Right lung (tissue), 5 donors: Measurements from ENCODE around the gene SEC24C. TPM values are rescaled to one million over a fixed set of nuclear protein-coding genes. Genes with fewer than 3 reads are reported as not detected.
"Not testable (repeated sequence)": the region's sequence is repeated elsewhere in the genome, so short reads cannot be mapped to it uniquely, and the experiment has no call there.

ENCODE experiments used
- DNase-seq, 2 donors: peaks; one replicate each; pipeline ENCODE4 v3.0.0-alpha.2; 2013
- polyA plus RNA-seq, 5 donors: library from polyadenylated mRNA; unstranded; fragments of 120-200 nt; gene quantifications; one replicate each; pipeline versions ENCODE4 v1.2.1 to v1.2.3, GENCODE V29; 2013; ENCODE audit warnings: inconsistent platforms in 1 of 5, low replicate concordance in 1 of 5; ENCODE audit not compliant: insufficient read length in 5 of 5, insufficient read depth in 1 of 5

The SEC24C gene
- polyA plus RNA-seq, 5 donors = 57.7 to 69.1 (median 62.5) TPM

- no peak for DNase-seq
Measured at GRCh38 chr10:73790886-73791625, 46.9 kb downstream of the SEC24C start.

GRCh38 chr10:73791871-73792400 lies 47.8 kb downstream of the SEC24C start:
- DNase-seq = no peak

- DNase-seq = no peak
Measured at GRCh38 chr10:73793456-73793855, 49.3 kb downstream of the SEC24C start.

DNA sequence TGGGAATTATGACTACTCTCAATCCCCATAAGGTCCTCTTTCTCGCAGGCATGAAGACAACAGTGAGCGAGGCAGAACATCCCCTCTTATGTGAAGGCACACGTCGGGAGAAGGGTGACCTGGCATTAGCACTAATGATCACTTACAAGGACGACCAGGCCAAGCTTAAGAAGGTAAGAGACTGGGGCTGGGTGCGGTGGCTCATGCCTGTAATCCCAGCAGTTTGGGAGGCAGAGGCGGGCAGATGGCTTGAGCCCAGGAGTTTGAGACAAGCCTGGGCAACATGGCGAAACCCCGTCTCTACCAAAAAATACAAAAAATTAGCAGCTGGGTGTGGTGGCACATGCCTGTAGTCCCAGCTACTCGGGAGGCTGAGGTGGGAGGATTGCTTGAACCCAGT lies 51.3 kb downstream of the SEC24C start:
- DNase-seq = not testable (repeated sequence)

- DNase-seq = not testable (repeated sequence)
Measured at GRCh38 chr10:73796035-73796434, 51.9 kb downstream of the SEC24C start.

- DNase-seq = no peak
Measured at GRCh38 chr10:73796766-73797165, 52.6 kb downstream of the SEC24C start.

DNA sequence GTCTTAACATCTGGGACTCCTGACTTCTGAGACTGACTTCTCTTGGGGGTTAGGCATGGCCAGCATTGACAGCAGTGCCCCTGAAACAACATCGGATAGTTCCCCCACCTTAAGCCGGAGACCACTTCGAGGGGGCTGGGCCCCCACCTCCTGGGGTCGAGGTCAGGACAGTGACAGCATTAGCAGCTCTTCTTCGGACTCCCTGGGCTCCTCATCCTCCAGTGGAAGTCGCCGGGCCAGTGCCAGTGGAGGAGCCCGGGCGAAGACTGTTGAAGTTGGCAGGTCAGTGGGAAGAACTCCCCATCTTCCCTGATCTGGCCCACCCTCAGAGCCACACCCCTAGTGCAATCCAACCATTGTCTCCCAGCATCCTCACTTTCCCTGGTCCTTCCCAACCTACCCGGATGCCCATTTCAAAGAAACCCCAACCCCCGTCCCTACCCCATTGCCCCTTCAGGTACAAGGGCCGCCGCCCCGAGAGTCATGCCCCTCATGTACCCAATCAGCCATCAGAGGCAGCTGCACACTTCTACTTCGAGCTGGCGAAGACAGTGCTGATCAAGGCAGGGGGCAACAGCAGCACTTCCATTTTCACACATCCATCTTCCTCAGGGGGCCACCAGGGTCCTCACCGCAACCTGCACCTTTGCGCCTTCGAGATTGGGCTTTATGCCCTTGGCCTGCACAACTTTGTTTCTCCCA lies 53.3 kb downstream of the SEC24C start:
- DNase-seq = no peak

DNA sequence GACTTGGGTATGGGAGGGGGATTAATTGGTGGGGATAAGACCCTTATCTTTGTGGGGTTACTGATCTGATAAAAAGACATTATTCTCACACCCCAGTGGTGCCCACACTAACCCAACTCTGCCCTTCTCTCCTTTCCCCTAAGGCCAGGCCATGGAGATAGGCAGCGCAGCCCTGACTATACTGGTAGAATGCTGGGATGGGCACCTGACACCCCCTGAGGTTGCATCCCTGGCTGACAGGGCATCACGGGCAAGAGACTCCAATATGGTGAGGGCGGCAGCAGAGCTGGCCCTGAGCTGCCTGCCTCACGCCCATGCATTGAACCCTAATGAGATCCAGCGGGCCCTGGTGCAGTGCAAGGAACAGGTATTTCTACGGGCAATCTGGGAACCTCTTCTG lies 53.9 kb downstream of the SEC24C start:
- DNase-seq = no peak

GRCh38 chr10:73798927-73799560 lies 54.9 kb downstream of the SEC24C start:
- DNase-seq = no peak

DNA sequence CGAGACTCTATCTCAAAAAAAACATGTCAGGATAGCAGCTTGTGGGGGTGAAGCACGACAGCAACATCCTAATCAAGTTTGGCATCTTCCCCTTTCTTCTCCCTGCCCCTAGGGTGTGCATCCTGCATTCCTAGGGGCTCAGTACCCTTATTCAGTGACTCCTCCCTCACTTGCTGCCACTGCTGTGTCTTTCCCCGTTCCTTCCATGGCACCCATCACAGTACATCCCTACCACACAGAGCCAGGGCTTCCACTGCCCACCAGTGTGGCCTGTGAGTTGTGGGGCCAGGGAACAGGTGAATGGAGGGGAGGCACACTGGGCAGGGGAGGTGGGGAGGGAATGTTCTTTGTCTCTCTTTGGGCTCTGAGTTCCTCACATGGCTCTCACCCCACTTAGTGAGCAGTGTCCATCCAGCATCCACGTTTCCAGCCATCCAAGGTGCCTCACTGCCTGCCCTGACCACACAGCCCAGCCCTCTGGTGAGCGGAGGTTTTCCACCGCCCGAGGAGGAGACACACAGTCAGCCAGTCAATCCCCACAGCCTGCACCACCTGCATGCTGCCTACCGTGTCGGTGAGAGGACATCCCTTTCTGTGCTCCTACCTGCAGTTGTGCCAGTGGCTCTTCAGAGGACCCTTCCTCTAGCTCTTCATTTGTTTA lies 55.9 kb downstream of the SEC24C start:
- no peak for DNase-seq

DNA sequence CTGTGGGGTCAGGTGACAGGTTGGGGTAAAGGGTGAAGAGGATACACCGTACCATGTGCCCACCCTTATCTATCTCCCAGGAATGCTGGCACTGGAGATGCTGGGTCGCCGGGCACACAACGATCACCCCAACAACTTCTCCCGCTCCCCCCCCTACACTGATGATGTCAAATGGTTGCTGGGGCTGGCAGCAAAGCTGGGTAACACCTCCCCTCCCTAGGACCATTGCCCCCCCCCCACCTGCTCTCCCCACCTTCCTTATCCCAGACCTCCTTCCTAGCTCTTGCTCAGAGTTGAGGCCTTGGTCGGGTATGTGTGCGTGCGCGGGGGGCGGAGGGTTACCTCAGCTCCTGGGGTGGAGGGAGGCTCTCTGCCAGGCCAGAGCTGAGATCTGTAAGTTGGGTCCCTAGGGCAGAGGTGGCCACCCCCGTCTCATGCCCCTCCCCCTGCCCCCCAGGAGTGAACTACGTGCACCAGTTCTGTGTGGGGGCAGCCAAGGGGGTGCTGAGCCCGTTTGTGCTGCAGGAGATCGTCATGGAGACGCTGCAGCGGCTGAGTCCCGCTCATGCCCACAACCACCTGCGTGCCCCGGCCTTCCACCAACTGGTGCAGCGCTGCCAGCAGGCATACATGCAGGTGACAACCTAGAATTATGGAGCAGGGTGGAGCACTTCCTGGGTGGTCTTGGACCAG lies 56.5 kb downstream of the SEC24C start:
- DNase-seq = no peak

DNA sequence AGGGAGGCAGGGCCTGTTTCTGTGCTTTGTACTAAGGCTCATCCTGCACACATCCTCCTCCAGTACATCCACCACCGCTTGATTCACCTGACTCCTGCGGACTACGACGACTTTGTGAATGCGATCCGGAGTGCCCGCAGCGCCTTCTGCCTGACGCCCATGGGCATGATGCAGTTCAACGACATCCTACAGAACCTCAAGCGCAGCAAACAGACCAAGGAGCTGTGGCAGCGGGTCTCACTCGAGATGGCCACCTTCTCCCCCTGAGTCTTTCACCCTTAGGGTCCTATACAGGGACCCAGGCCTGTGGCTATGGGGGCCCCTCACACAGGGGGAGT lies 57.0 kb downstream of the SEC24C start:
- no peak for DNase-seq

- no peak for DNase-seq
Measured at GRCh38 chr10:73802276-73802991, 58.3 kb downstream of the SEC24C start.

- DNase-seq = no peak
Measured at GRCh38 chr10:73803680-73804286, 59.6 kb downstream of the SEC24C start.

DNA sequence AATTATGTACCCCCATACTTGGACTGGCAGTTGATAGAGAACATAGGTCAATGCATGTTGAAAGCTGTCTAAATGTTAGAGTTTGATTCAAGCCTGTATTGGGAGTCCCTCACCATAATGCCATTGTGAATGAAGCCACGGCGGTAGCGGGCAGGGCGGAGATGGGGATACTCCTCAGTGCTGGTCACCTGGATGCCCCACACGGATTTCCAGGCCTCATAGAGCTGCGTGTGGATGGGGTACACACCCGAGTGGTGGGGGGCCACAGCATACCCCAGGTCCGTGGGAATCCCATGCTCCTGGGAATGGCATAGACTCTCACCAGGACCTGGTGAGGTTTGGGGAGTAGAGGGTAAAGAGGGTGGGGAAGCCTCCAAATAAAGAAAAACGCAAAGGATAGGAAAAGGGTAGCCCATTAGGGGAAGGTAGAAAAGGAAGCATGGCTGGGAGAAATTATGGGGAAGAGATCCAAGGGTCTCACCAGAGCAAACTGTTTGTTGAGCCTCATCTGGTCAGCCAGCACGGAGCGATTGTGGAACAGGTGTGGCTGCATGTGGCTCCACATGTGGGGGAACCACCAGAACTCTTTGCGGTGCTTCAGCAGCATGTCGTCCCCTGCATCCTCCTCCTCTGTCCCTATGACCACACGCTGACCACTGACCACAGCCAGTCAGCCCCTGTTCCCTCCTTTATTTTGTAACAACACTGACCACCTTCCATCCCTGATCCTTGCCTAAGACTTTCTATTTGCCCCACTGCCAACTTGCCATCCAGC lies 62.2 kb downstream of the SEC24C start:
- DNase-seq = no peak

DNA sequence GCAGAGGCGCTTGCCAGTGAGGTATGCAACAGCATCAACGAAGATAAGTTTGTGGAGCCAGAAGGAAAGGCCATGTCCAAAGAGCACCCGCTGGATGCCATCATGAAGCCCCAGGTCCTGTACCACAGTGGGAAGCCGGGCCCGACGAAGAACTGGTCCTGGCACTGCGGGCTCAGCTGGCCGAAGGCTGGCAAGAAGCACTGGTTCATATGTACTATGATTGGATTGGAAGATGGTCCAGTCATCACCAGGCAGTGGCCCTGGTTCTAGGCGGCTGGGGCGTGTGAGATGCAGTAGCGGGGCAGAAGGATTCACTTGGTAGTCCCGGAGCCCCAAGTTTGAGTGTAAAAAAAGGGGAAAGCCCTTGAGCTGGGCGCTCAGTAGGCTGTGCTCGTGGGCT lies 63.3 kb downstream of the SEC24C start:
- DNase-seq = no peak

- DNase-seq = no peak
Measured at GRCh38 chr10:73808021-73808815, 64.0 kb downstream of the SEC24C start.

DNA sequence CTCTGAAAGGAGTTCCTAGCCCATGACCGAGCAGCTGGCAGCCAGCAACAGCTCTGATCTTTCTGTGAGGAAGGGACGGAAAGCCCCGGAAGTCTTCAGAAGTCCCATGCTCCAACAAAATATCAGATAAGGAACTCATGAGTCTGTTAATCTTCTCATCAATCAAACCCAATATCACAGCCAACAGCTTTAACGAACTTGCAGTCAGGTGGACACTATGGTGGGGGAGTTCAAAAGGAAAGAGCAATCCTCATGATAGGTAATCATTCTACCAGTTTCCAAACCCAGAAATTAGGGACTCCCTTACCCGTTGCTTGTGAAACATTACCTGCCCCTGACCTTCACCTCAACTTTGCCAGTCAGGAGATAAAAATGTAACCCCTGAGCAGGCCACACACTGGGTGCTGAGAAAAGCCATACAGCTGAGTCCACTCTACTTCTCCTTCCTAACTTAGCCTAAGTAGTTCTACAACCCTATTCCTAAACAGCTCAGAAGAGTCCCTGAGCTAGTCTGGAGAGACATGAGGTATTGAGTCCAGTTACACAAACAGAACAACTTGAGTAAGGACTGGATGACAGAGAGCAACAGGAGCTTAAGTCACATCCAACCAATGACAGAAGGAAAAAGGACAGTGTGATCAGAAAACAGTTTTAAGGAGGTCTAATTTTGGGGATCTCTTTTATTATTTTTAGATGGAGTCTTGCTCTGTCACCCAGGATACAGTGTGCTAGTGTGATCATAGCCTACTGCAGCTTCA lies 65.1 kb downstream of the SEC24C start:
- no peak for DNase-seq
